ENCODE results near the gene AOC2.

- no peak for TF ChIP-seq POLR2AphosphoS5 (IDR thresholded peaks at IDR 0.05)
- TF ChIP-seq CTCF (IDR thresholded peaks at IDR 0.05): no peak
- TF ChIP-seq EP300 (IDR thresholded peaks at IDR 0.05; ENCODE audit: low read depth): no peak
These were observed 36.5 kb downstream of the AOC2 start for GRCh38 chr17:42880776-42881310.
